ENCODE data around the gene MOV10L1.

Gene MOV10L1

GRCh38 chr22:50148991-50149721 lies 59.4 kb downstream of the MOV10L1 start:
- Histone ChIP-seq H3K27ac (no peak overlapping the region), H3K4me3 (no peak overlapping the region), H3K4me1 (peaks cover 0 to 6% (median 0%) of the 10 kb centered on the region in 4 donors), H3K27me3 (peaks cover 0 to 44% of the 10 kb centered on the region in 2 donors), H3K9me3 (no peaks in the 10 kb centered on the region), H3K36me3 (no peaks in the 10 kb centered on the region)
- no peak for DNase-seq
- intact Hi-C loops (cut with DNase I; ENCODE audit: low total_unique reads), result loop anchor here (5.0 kb wide), 1 partner anchor 58 kb away; no protein-coding TSS in a partner anchor
- peak; percentile 20 to 41 for TF ChIP-seq CTCF (IDR thresholded peaks at IDR 0.05)

- no peak overlapping the region for H3K27ac ChIP-seq
- TF ChIP-seq CTCF (IDR thresholded peaks at IDR 0.05), result no peak
- peaks cover 0 to 6% (median 0%) of the 10 kb centered on the region in 4 donors for H3K4me1 ChIP-seq
These were observed 60.6 kb downstream of the MOV10L1 start for GRCh38 chr22:50150161-50151129.

GRCh38 chr22:50151571-50152537 lies 62.0 kb downstream of the MOV10L1 start:
- peaks cover 0 to 1% (median 0%) of the 10 kb centered on the region in 4 donors for H3K4me1 ChIP-seq
- H3K27ac ChIP-seq, result no peak overlapping the region
- intact Hi-C loops (cut with DNase I; ENCODE audit: low total_unique reads), result no loop called here
- H3K9me3 ChIP-seq, result no peaks in the 10 kb centered on the region
- no peak for DNase-seq
- peaks cover 0 to 24% of the 10 kb centered on the region in 2 donors for H3K27me3 ChIP-seq
- no peaks in the 10 kb centered on the region for H3K36me3 ChIP-seq
- no peak overlapping the region for H3K4me3 ChIP-seq
- no peak for TF ChIP-seq CTCF (IDR thresholded peaks at IDR 0.05)

More at GRCh38 chr22:50150161-50151129, 60.6 kb downstream of the MOV10L1 start:
- intact Hi-C loops (cut with DNase I; ENCODE audit: low total_unique reads), result no loop called here
- no peak for DNase-seq
- peaks cover 0 to 33% of the 10 kb centered on the region in 2 donors for H3K27me3 ChIP-seq
- no peak overlapping the region for H3K4me3 ChIP-seq
- H3K36me3 ChIP-seq, result no peaks in the 10 kb centered on the region
- H3K9me3 ChIP-seq, result no peaks in the 10 kb centered on the region

- DNase-seq, result no peak
- no peak for TF ChIP-seq CTCF (IDR thresholded peaks at IDR 0.05)
- Histone ChIP-seq H3K9me3 (no peaks in the 10 kb centered on the region), H3K27ac (no peak overlapping the region), H3K4me3 (no peak overlapping the region), H3K36me3 (no peaks in the 10 kb centered on the region), H3K4me1 (no peaks in the 10 kb centered on the region), H3K27me3 (peaks cover 0 to 29% of the 10 kb centered on the region in 2 donors)
- intact Hi-C loops (cut with DNase I; ENCODE audit: low total_unique reads), result no loop called here
These were observed 63.4 kb downstream of the MOV10L1 start for GRCh38 chr22:50153056-50153755.

Measured in tibial artery (tissue), 4 donors.